ENCODE measurements around the gene TRMT5.

The TRMT5 gene

GRCh38 chr14:60964904-60965303 lies 16.0 kb downstream of the TRMT5 start:
- DNase-seq = peak; percentile 51

- DNase-seq = no peak
Observed at GRCh38 chr14:60963761-60964160, 17.1 kb downstream of the TRMT5 start.

DNA sequence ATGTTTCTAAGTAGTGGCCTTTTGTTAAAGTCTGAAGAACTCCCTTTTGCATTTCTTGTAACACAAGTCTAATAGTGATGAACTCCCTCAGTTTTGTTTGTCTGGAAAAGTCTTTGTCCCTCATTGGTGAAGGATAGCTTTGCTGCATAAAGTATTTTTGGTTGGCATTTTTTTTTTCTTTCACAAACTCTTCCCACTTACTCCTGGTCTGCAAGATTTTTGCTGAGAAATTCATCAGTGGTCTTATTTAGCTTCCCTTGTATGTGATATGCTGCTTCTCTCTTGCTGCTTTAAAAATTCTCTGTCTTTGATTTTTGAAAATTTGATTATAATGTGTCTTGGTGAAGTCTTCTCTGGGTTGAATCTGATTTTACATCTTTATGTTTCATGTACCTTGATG lies 22.7 kb downstream of the TRMT5 start:
- no peak for DNase-seq

GRCh38 chr14:60956632-60957031 lies 24.2 kb downstream of the TRMT5 start:
- DNase-seq = no peak

DNA sequence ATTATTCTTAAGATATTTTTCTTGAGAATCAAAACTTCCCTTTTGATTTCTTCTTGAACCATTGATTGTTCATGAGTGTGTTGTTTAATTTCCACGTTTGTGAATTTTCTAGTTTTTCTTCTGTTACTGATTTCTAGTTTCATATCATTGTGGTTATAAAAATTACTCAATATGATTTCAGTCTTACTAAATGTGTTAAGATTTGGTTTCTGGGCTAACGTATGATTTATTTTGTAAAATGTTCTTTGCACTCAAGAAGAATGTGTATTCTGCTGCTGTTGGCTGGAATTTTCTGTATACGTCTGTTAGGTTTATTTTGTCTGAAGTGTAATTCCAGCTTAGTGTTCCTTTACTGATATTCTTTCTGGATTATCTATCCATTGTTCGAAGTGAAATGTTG lies 24.7 kb downstream of the TRMT5 start:
- no peak for DNase-seq

GRCh38 chr14:60951776-60952435 lies 29.0 kb downstream of the TRMT5 start:
- DNase-seq = no peak

GRCh38 chr14:60946773-60947172 lies 34.1 kb downstream of the TRMT5 start:
- DNase-seq = peak; percentile 36

GRCh38 chr14:60945984-60946383 lies 34.9 kb downstream of the TRMT5 start:
- no peak for DNase-seq

- DNase-seq = peak; percentile 68
Observed at GRCh38 chr14:60944204-60944603, 36.7 kb downstream of the TRMT5 start.

DNA sequence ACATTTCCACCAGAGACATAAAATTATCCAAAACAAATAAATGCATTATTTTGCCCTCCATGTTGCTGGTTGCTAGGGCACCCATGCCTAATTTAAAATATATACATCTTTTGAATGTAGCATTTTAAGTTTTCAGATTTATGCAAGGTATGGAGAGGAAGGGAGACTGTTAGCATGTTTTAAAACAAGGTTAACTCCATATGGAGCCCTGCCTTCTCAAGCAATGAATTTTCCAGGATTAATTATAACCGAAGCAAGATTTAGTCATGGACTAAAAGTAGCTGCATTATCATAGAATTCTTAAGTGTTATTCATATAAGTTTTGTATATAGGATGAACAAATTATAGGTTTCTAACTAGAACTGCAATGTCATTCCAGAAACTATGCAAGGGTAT lies 37.2 kb downstream of the TRMT5 start:
- no peak for DNase-seq

DNA sequence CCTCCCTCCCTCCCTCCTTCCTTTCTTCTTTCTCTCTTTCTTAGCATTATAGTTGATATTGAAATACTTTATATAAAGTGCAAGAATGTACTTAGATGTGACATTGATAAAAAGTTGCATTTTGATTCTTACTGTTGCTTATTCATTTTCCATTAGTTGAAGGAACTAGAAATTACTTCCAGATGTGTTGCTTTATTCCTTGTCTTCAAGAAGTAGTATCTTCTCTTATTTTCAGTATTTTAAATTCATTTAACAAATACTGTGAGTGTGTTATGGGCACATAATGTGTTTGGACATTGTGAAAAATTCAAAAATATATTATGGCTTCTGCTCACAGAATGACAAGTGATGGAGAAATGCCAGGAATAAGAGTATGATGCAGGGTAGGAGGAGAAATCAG lies 45.6 kb downstream of the TRMT5 start:
- no peak for DNase-seq

DNA sequence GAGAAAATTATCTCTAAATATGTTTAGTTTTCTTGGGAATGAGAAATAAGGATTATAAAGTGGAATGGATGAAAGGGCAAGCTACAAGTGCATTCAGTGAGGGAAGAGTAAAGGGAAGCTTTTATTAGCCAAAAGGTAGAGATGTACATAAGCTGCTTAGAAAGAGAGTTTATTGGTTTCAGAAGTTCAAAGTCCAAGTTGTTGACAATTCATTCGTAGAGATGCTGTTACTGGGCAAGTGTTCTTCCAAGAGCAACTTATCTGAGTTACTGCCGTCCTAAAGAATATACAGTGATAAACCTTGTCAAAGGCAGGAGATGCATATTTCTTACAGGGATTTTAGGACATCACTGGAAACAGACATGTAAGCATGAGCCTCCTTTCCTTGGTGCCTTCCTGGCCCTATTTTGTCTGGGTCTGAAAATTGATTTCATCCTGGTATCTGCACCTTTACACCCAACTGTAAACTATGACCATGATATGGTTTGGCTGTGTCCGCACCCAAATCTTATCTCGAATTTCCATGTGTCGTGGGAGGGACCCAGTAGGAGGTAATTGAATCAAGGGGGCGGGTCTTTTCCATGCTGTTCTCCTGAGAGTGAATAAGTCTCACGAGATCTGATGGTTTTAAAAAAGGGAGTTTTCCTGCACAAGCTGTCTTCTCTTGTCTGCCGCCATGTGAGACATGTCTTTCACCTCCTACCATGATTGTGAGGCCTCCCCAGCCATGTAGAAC lies 46.8 kb downstream of the TRMT5 start:
- DNase-seq = no peak

- no peak for DNase-seq
Observed at GRCh38 chr14:60931218-60931617, 49.7 kb downstream of the TRMT5 start.

GRCh38 chr14:60926002-60926401 lies 54.9 kb downstream of the TRMT5 start:
- no peak for DNase-seq

DNA sequence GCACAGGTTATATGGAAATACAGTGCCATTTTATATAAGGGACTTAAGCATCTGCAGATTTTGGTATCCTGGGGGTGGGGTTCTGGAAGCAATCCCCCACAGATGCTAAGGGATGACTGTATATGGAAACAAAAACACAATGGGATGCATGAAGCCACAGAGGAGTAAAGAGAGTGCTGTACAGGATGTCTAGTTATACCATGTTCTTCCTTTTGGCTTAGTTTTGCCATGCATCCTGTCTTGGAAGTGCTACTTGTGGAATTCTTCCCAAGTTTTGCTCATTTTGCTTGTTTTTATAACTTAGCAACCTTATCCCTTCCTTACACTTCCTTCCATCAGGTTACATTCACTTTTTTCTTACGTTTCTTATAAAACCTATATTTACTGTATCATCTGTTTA lies 55.6 kb downstream of the TRMT5 start:
- DNase-seq = no peak

DNA sequence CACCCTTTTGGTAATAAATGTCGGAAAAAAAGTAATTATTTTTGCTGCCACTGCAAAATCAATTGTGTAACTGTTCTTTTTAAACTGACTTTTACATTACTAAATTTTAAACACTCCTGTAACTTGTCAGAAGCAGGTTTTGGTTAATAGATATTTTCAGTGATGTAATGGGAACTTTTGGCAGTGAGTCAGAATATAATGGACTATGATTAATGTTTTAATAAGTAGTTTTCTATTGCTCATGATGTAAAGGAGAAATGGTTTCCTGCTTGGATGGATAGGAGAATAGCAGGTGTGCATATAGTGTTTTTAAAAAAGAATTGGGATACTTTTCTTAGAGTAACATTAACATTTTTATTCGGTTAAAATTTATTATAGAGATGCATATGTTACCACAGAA lies 58.8 kb downstream of the TRMT5 start:
- DNase-seq = no peak
